Tibial artery (tissue), 4 donors: Measurements from ENCODE around the gene MEGF10.

ENCODE experiments used
- DNase-seq, 2 donors: peaks; one replicate each; pipeline ENCODE4 v3.0.0-alpha.2; 2019
- H3K27ac ChIP-seq, 2 donors: fragments of 200-600 bp; sonication (generic) in 1 of 2; 1 replicate in 1 of 2; 2 replicates in 1 of 2; pipeline ENCODE4 v1.5.1; 2018 to 2019; ENCODE audit warnings: mild to moderate bottlenecking in 1 of 2
- H3K27me3 ChIP-seq, 2 donors: fragments of 200-600 bp; sonication (generic) in 1 of 2; one replicate each; pipeline versions ENCODE4 v1.5.1 to v1.6.0; 2016 to 2019
- H3K36me3 ChIP-seq, 3 donors: fragments of 200-600 bp; sonication (generic) in 2 of 3; one replicate each; pipeline ENCODE4 v1.5.1; 2016 to 2019; ENCODE audit warnings: mild to moderate bottlenecking in 2 of 3
- H3K4me1 ChIP-seq, 4 donors: fragments of 200-600 bp; sonication (generic) in 2 of 4; 1 replicate in 3 of 4; 2 replicates in 1 of 4; pipeline ENCODE4 v1.5.1; 2016 to 2019
- H3K4me3 ChIP-seq, 2 donors: fragments of 200-600 bp; sonication (generic) in 1 of 2; 1 replicate in 1 of 2; 2 replicates in 1 of 2; pipeline ENCODE4 v1.5.1; 2018 to 2019; ENCODE audit warnings: mild to moderate bottlenecking in 2 of 2
- H3K9me3 ChIP-seq, 3 donors: fragments of 200-600 bp; sonication (generic) in 1 of 3; one replicate each; pipeline ENCODE4 v1.5.1; 2016 to 2019
- CTCF ChIP-seq, 2 experiments: fragments of 200-600 bp in 1 of 2; fragments of 450-650 bp in 1 of 2; IDR thresholded peaks; one replicate each; pipeline ENCODE4 v1.5.1; 2017 to 2019; ENCODE audit warnings: antibody characterized with exemption in 2 of 2, mild to moderate bottlenecking in 1 of 2, moderate library complexity in 1 of 2
- intact Hi-C: fragments of 100-400 bp; cut with DNase I; formaldehyde crosslinking; loops from one replicate; pipeline ENCODE4 v1.15.0; 2023; ENCODE audit warnings: low total_unique reads

The MEGF10 gene

GRCh38 chr5:127335381-127335780 lies 44.8 kb downstream of the MEGF10 start:
- no peak overlapping the region for H3K4me3 ChIP-seq
- no peak for TF ChIP-seq CTCF (IDR thresholded peaks at IDR 0.05)
- H3K27ac ChIP-seq: no peak overlapping the region
- no peaks in the 10 kb centered on the region for H3K4me1 ChIP-seq
- intact Hi-C loops: no loop called here
- H3K36me3 ChIP-seq: no peaks in the 10 kb centered on the region
- no peaks in the 10 kb centered on the region for H3K9me3 ChIP-seq
- no peaks in the 10 kb centered on the region for H3K27me3 ChIP-seq
- no peak for DNase-seq

DNA sequence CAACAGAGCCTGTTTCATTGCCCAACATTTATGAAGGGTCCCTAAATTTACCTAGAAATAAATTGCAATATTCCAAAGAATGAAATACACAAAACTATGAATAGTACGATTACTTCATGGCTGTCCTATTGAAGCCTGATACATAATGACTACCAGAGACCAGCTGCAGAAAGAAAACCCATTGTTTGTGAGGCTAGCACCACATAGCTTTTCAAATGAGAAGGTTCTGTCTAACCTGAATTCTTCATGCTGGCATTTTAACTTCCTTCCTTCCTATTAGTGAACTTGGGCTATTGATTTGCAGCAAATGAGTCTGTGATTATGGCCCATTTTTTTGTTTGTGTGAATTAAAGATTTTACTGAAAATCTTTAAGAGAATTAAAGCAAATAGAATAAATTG lies 47.3 kb downstream of the MEGF10 start:
- H3K4me3 ChIP-seq: no peak overlapping the region
- intact Hi-C loops: no loop called here
- no peak overlapping the region for H3K27ac ChIP-seq
- no peaks in the 10 kb centered on the region for H3K36me3 ChIP-seq
- H3K9me3 ChIP-seq: no peaks in the 10 kb centered on the region
- no peaks in the 10 kb centered on the region for H3K27me3 ChIP-seq
- no peak for DNase-seq
- H3K4me1 ChIP-seq: no peaks in the 10 kb centered on the region
- no peak for TF ChIP-seq CTCF (IDR thresholded peaks at IDR 0.05)

GRCh38 chr5:127338501-127338900 lies 47.9 kb downstream of the MEGF10 start:
- H3K4me1 ChIP-seq: no peaks in the 10 kb centered on the region
- no peak overlapping the region for H3K27ac ChIP-seq
- no peaks in the 10 kb centered on the region for H3K36me3 ChIP-seq
- no peak for TF ChIP-seq CTCF (IDR thresholded peaks at IDR 0.05)
- H3K4me3 ChIP-seq: no peak overlapping the region
- no peaks in the 10 kb centered on the region for H3K9me3 ChIP-seq
- intact Hi-C loops: no loop called here
- no peak for DNase-seq
- no peaks in the 10 kb centered on the region for H3K27me3 ChIP-seq

DNA sequence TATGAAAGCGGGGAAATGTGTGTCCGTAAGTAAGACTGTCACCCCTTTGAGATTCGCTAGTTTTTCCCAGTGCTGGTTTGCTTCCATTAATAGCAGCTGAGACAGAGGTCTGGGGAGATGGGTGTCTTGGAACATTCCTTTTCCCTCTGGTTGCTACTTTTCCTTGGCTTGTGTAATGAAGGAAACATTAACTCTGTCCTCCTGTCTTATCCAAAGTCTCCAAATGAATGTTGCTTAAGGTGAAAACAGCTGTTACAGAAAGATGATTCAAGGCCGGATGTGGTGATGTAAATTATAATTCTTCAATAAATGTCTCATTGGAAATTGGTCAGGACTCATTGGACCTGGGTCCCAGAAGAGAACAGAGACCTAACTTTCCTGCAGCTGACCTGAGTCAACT lies 50.0 kb downstream of the MEGF10 start:
- intact Hi-C loops: no loop called here
- DNase-seq: no peak
- Histone ChIP-seq H3K4me3 (no peak overlapping the region), H3K27ac (no peak overlapping the region), H3K27me3 (no peaks in the 10 kb centered on the region), H3K9me3 (no peaks in the 10 kb centered on the region), H3K36me3 (no peaks in the 10 kb centered on the region), H3K4me1 (no peaks in the 10 kb centered on the region)
- no peak for TF ChIP-seq CTCF (IDR thresholded peaks at IDR 0.05)

- no peaks in the 10 kb centered on the region for H3K27me3 ChIP-seq
- intact Hi-C loops: no loop called here
- no peak overlapping the region for H3K27ac ChIP-seq
- H3K4me1 ChIP-seq: no peaks in the 10 kb centered on the region
- TF ChIP-seq CTCF (IDR thresholded peaks at IDR 0.05): no peak
- no peak for DNase-seq
- H3K9me3 ChIP-seq: no peaks in the 10 kb centered on the region
- H3K36me3 ChIP-seq: no peaks in the 10 kb centered on the region
- no peak overlapping the region for H3K4me3 ChIP-seq
Observed at GRCh38 chr5:127342364-127342763, 51.8 kb downstream of the MEGF10 start.

DNA sequence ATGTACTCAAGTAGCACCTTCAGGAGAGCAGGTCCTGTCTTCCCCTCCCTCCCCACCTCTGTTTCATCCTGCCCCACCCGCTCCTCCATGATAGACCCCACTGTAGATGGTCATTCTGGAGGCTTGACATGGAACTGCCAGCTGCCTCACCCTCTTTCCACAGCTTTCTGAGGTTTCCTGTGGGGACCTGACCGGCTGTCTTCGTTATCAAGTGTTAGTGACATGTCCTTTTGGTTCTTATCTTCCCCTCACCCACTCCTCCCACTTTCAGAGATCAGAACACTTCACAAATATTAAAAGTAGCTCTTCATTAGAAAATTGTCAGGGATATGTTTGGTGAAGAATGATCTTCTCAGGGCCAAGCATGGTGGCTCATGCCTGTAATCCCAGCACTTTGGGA lies 52.7 kb downstream of the MEGF10 start:
- Histone ChIP-seq H3K4me3 (no peak overlapping the region), H3K4me1 (no peaks in the 10 kb centered on the region), H3K27ac (no peak overlapping the region), H3K36me3 (no peaks in the 10 kb centered on the region), H3K27me3 (no peaks in the 10 kb centered on the region), H3K9me3 (no peaks in the 10 kb centered on the region)
- no peak for DNase-seq
- no peak for TF ChIP-seq CTCF (IDR thresholded peaks at IDR 0.05)
- intact Hi-C loops: no loop called here
